K562 (cell line): ENCODE results near the gene RTN4. TPM values are rescaled to one million over a fixed set of nuclear protein-coding genes. Genes with fewer than 3 reads are reported as not detected.
A peak's percentile ranks its signal among the peaks of the same experiment; 100 is the strongest.

Source experiments
- ATAC-seq: fragments of 200-7000 bp; cut with Tn5 transposase; 3 replicates; pipeline ENCODE4 v1.9.1; 2020; ENCODE audit warnings: moderate library complexity
- BruUV-seq: library from RNA; stranded (reverse); fragments of 400-500 nt; replicated peaks from 2 replicates; lab custom pipeline; 2021; lab: Mats Ljungman, UMichigan
- CTCF ChIA-PET: fragments of 300-600 bp; formaldehyde crosslinking; extraction: SDS; loops from one replicate; lab custom pipeline; 2021; ENCODE audit warnings: low intra/inter-chr PET ratio; lab: Yijun Ruan, JAX
- POLR2A ChIA-PET: fragments of 300-600, 350-650 bp; sonication (Branson Sonifier 250); formaldehyde crosslinking; extraction: SDS; loops from one replicate; lab custom pipeline; 2021; ENCODE audit warnings: antibody characterized with exemption, inconsistent platforms; lab: Yijun Ruan, JAX
- DNase-seq, 4 experiments: peaks; one replicate each; pipeline versions ENCODE4 v3.0.0 to v3.0.0-alpha.2; 2011 to 2018; ENCODE audit warnings: low spot score in 3 of 4, mixed read lengths in 3 of 4; ENCODE audit errors: extremely low read depth in 1 of 4
- FAIRE-seq: peaks from 2 replicates; lab custom pipeline; 2011; peaks lifted over from hg19 to GRCh38; lab: Jason Lieb, UNC
- H2AFZ ChIP-seq: 2 replicates; pipeline ENCODE4 v1.6.0; 2011; ENCODE audit warnings: low read depth, low read length, control low read depth, inconsistent platforms
- H3K27ac ChIP-seq: fragments of 200-600 bp; 3 replicates; pipeline ENCODE4 v1.8.0; 2011; ENCODE audit warnings: low read depth, mild to moderate bottlenecking, control low read depth, inconsistent platforms, low read length, moderate library complexity, mixed read lengths; ENCODE audit errors: extremely low read depth
- H3K27me3 ChIP-seq, 2 experiments: fragments of 300-600 bp in 1 of 2; 2 replicates in 1 of 2; 3 replicates in 1 of 2; pipeline versions ENCODE4 v1.6.0 to v1.8.0; 2011; ENCODE audit warnings: inconsistent platforms in 2 of 2, low read length in 2 of 2, mild to moderate bottlenecking in 1 of 2, mixed read lengths in 1 of 2, moderate library complexity in 1 of 2; ENCODE audit not compliant: control insufficient read depth in 2 of 2, insufficient read depth in 2 of 2
- H3K36me3 ChIP-seq: fragments of 300-600 bp; 3 replicates; pipeline ENCODE4 v1.8.0; 2011; ENCODE audit warnings: mild to moderate bottlenecking, low read length, inconsistent platforms; ENCODE audit not compliant: control insufficient read depth, insufficient read depth
- H3K4me1 ChIP-seq, 2 experiments: fragments of 200-600 bp in 1 of 2; replicated peaks in 1 of 2; 2 replicates in 1 of 2; 3 replicates in 1 of 2; pipeline versions ENCODE4 v1.5.1 to v1.8.0; 2011; ENCODE audit warnings: inconsistent platforms in 2 of 2, low read length in 2 of 2, mild to moderate bottlenecking in 1 of 2, mixed read lengths in 1 of 2, moderate library complexity in 1 of 2; ENCODE audit not compliant: control insufficient read depth in 2 of 2, insufficient read depth in 2 of 2
- H3K4me2 ChIP-seq: 2 replicates; pipeline ENCODE4 v1.6.1; 2011; ENCODE audit warnings: low read length, control low read depth, inconsistent platforms, mixed read lengths; ENCODE audit not compliant: insufficient read depth
- H3K4me3 ChIP-seq: fragments of 200-600 bp; sonication (generic), shearing (Covaris generic); 2 replicates; pipeline ENCODE4 v1.5.1; 2016; ENCODE audit warnings: control low read depth, inconsistent platforms
- H3K79me2 ChIP-seq: fragments of 200-600 bp; 3 replicates; pipeline ENCODE4 v1.8.0; 2011; ENCODE audit warnings: low read length, inconsistent platforms; ENCODE audit not compliant: control insufficient read depth, insufficient read depth
- H3K9ac ChIP-seq, 2 experiments: 2 replicates each; pipeline versions ENCODE4 v1.6.0 to v1.6.1; 2011; ENCODE audit warnings: low read depth in 2 of 2, low read length in 2 of 2, control low read depth in 1 of 2, inconsistent platforms in 1 of 2, mild to moderate bottlenecking in 1 of 2, mixed read lengths in 1 of 2; ENCODE audit not compliant: insufficient read depth in 1 of 2
- H3K9me1 ChIP-seq: one replicate; pipeline ENCODE4 v1.6.0; 2011; ENCODE audit warnings: inconsistent platforms, mild to moderate bottlenecking, low read length, moderate library complexity; ENCODE audit not compliant: control insufficient read depth, insufficient read depth
- H3K9me3 ChIP-seq: replicated peaks from 2 replicates; pipeline ENCODE4 v1.5.1; 2011; ENCODE audit warnings: low read depth, low read length, inconsistent platforms; ENCODE audit not compliant: control insufficient read depth, insufficient read depth
- H4K20me1 ChIP-seq: replicated peaks from 2 replicates; pipeline ENCODE4 v1.6.1; 2011; ENCODE audit warnings: low read length, inconsistent platforms, mixed read lengths; ENCODE audit not compliant: control insufficient read depth, insufficient read depth
- BCOR ChIP-seq: fragments of 450-650 bp; IDR thresholded peaks from 2 replicates; pipeline ENCODE4 v1.6.1; 2016
- C11orf30 ChIP-seq: fragments of 450-650 bp; IDR thresholded peaks from 2 replicates; pipeline ENCODE4 v1.6.1; 2016; ENCODE audit warnings: low read depth, mild to moderate bottlenecking
- CXXC5 ChIP-seq: fragments of 250-450 bp; sonication (Bioruptor Pico); IDR thresholded peaks from 2 replicates; pipeline ENCODE4 v1.8.0; 2022; ENCODE audit warnings: inconsistent platforms, mild to moderate bottlenecking, moderate library complexity
- FOSL1 ChIP-seq: fragments of 200-800 bp; sonication (Bioruptor generic); conservative IDR thresholded peaks from 2 replicates; pipeline ENCODE4 v1.6.1; 2016; ENCODE audit warnings: missing genetic modification characterization, missing compliant biosample characterization
- FOXJ3 ChIP-seq: sonication (generic); formaldehyde crosslinking; IDR thresholded peaks from 2 replicates; pipeline ENCODE4 v1.4.0; 2020; ENCODE audit warnings: mild to moderate bottlenecking, missing genetic modification reagents
- HNRNPL ChIP-seq: fragments of 200-400 bp; formaldehyde crosslinking; IDR thresholded peaks from 2 replicates; pipeline ENCODE4 v1.6.1; 2017; ENCODE audit warnings: low read depth, mild to moderate bottlenecking, low read length
- HNRNPUL1 ChIP-seq: fragments of 200-400 bp; formaldehyde crosslinking; IDR thresholded peaks from 2 replicates; pipeline ENCODE4 v1.6.1; 2017; ENCODE audit warnings: low read length
- MAFK ChIP-seq: IDR thresholded peaks from 2 replicates; pipeline ENCODE4 v1.6.1; 2011; ENCODE audit warnings: low read length, improper control_type of control experiment
- NCOR1 ChIP-seq: fragments of 450-650 bp; IDR thresholded peaks from 2 replicates; pipeline ENCODE4 v1.6.1; 2016; ENCODE audit warnings: mild to moderate bottlenecking, moderate library complexity
- POLR2AphosphoS2 ChIP-seq: IDR thresholded peaks from 2 replicates; pipeline ENCODE4 v1.6.1; 2012; ENCODE audit warnings: low read length, improper control_type of control experiment
- RAD51 ChIP-seq: fragments of 450-650 bp; IDR thresholded peaks from 2 replicates; pipeline ENCODE4 v1.7.1; 2016; ENCODE audit warnings: low read depth, mild to moderate bottlenecking, borderline replicate concordance
- RBM25 ChIP-seq: fragments of 200-400 bp; formaldehyde crosslinking; IDR thresholded peaks from 2 replicates; pipeline ENCODE4 v1.6.1; 2018; ENCODE audit warnings: low read length, low read depth, moderate library complexity; ENCODE audit not compliant: severe bottlenecking
- SMARCA4 ChIP-seq: fragments of 450-650 bp; IDR thresholded peaks from 2 replicates; pipeline ENCODE4 v1.6.1; 2016
- ZNF224 ChIP-seq: sonication (generic); formaldehyde crosslinking; IDR thresholded peaks from 2 replicates; pipeline ENCODE4 v1.8.0; 2022; ENCODE audit warnings: mild to moderate bottlenecking, missing genetic modification reagents
- WGBS: fragments of 100-300 bp; shearing (Covaris generic); methylation state at CpG from one replicate; pipeline ENCODE4 v1.1.6; 2016; ENCODE audit warnings: low coverage, mixed read lengths; ENCODE audit not compliant: insufficient coverage; ENCODE audit errors: missing lambda C conversion rate; 5-methylcytosine and 5-hydroxymethylcytosine counted together
- in situ Hi-C: fragments of 300-500 bp; cut with MboI; formaldehyde crosslinking; loops from 4 replicates; pipeline ENCODE4 v1.15.0; 2018; ENCODE audit warnings: inconsistent platforms, mixed read lengths
- intact Hi-C: fragments of 100-400 bp; cut with micrococcal nuclease; formaldehyde crosslinking; loops from 2 replicates; pipeline ENCODE4 v1.14.2; 2022
- polyA plus RNA-seq, 8 experiments: library from polyadenylated mRNA; depleted of rRNA in 4 of 8; stranded (reverse) in 5 of 8; unstranded in 3 of 8; fragments of >200 nt; fragmentation: Nextera tagmentation in 2 of 8; fragmentation: Illumina TruSeq in 1 of 8; extraction: Ambion mirVana in 2 of 8; extraction: Trizol in 1 of 8; gene quantifications; 2 replicates each; pipeline versions ENCODE4 v1.2.1 to v1.2.3, GENCODE V29; 2011 to 2014; ENCODE audit warnings: inconsistent platforms in 1 of 8, missing spikeins in 1 of 8
- total RNA-seq, 7 experiments: library from RNA; depleted of rRNA in 6 of 7; stranded (reverse); fragments of >200 nt in 6 of 7; fragmentation: Illumina TruSeq in 2 of 7; extraction: Trizol in 2 of 7; gene quantifications; 2 replicates each; pipeline versions ENCODE4 v1.2.1 to v1.2.3, GENCODE V29; 2011 to 2021; ENCODE audit warnings: low replicate concordance in 1 of 7
- TF ChIP-seq, protein P1 (sequence below): fragments of 450-650 bp; IDR thresholded peaks from 2 replicates; pipeline ENCODE4 v1.7.0; 2016; ENCODE audit warnings: borderline replicate concordance
- TF ChIP-seq, protein P2 (sequence below): fragments of 450-650 bp; formaldehyde crosslinking; IDR thresholded peaks from 2 replicates; pipeline ENCODE4 v1.4.0; 2020; ENCODE audit warnings: mild to moderate bottlenecking
- TF ChIP-seq, protein P3 (sequence below): sonication (generic); formaldehyde crosslinking; IDR thresholded peaks from 2 replicates; pipeline ENCODE4 v1.8.1; 2023; ENCODE audit warnings: mild to moderate bottlenecking, missing genetic modification reagents
- TF ChIP-seq, protein P4 (sequence below): fragments of 450-650 bp; IDR thresholded peaks from 2 replicates; pipeline ENCODE4 v1.6.1; 2016; ENCODE audit warnings: missing biosample characterization, missing genetic modification characterization
- TF ChIP-seq, protein P5 (sequence below), 2 experiments: fragments of 450-650 bp in 1 of 2; sonication (generic) in 1 of 2; formaldehyde crosslinking; conservative IDR thresholded peaks; 2 replicates each; pipeline versions ENCODE4 v1.4.0 to v1.8.1; 2020 to 2022; ENCODE audit warnings: mild to moderate bottlenecking in 1 of 2, missing genetic modification reagents in 1 of 2

Gene RTN4
- total and polyA plus RNA-seq, 9 of the 15 experiments (the other 6 are each of a cell fraction or from before 2014, with no cell fraction given) = 73.0 to 248 (median 116) TPM

DNA sequence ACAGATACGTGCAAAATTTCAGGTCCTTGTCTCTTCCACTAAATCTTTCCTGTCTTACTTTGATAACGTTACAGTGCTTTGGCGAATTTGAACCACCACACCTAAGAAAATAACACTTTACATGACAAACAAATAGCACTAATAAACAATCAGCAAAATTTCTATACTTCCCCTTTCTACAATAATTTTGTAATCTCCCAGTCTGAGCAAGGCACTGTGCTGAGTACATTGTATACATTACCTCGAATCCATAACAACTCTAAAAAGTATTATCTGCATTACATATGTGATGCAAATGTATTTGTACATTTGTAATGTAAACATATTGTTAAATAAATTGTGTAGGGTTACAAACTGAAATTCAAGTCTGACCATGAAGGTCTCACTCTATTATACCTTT lies 49.9 kb downstream of the RTN4 start:
- in situ Hi-C loops (no loop called here), intact Hi-C loops (no loop called here)
- Histone ChIP-seq H3K9me3 (no peaks in the 10 kb centered on the region), H4K20me1 (peaks cover 36% of the 10 kb centered on the region), H3K27ac (peak overlapping the region; percentile 24; the same call in 1 of the 3 replicates), H3K79me2 (peaks cover 100% of the 10 kb centered on the region), H3K9ac (no peak overlapping the region), H3K27me3 (no peaks in the 10 kb centered on the region), H3K36me3 (peaks cover 2% of the 10 kb centered on the region; the same call in 1 of the 3 replicates), H3K9me1 (no peaks in the 10 kb centered on the region), H2AFZ (no peak overlapping the region), H3K4me2 (no peak overlapping the region; the same call in 1 of the 2 replicates), H3K4me1 (peaks cover 2 to 41% of the 10 kb centered on the region in 2 experiments; a peak in 4 of 5 replicates), H3K4me3 (no peak overlapping the region)
- BruUV-seq = no TSS peak
- DNase-seq (no peak), FAIRE-seq (no peak), ATAC-seq (0 out of 3 replicates have a peak, but pooled peaks have one; percentile 7)
- ChIA-PET CTCF (interaction anchor here (1.2 kb wide), 1 partner anchor 174 kb away, joined by 3 read pairs; no protein-coding TSS in a partner anchor), POLR2A (no interaction called here)
- WGBS = 3% methylated on average over 4 of the region's 4 CpGs
- TF ChIP-seq, protein P1, sequence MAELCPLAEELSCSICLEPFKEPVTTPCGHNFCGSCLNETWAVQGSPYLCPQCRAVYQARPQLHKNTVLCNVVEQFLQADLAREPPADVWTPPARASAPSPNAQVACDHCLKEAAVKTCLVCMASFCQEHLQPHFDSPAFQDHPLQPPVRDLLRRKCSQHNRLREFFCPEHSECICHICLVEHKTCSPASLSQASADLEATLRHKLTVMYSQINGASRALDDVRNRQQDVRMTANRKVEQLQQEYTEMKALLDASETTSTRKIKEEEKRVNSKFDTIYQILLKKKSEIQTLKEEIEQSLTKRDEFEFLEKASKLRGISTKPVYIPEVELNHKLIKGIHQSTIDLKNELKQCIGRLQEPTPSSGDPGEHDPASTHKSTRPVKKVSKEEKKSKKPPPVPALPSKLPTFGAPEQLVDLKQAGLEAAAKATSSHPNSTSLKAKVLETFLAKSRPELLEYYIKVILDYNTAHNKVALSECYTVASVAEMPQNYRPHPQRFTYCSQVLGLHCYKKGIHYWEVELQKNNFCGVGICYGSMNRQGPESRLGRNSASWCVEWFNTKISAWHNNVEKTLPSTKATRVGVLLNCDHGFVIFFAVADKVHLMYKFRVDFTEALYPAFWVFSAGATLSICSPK = no peak
- TF ChIP-seq CXXC5 (CRISPR knock-in tag) (no peak), NCOR1 (no peak), ZNF224 (no peak), RAD51 (no peak), POLR2AphosphoS2 (0 out of 2 replicates have a peak, but pooled peaks have one; percentile 2), RBM25 (no peak), SMARCA4 (no peak), FOXJ3 (CRISPR knock-in tag) (no peak), BCOR (no peak), FOSL1 (no peak), MAFK (peak; percentile 5; the same call in 1 of the 2 replicates), HNRNPUL1 (no peak), HNRNPL (no peak), C11orf30 (peak; percentile 18; the same call in 1 of the 2 replicates)
- TF ChIP-seq, protein P2, sequence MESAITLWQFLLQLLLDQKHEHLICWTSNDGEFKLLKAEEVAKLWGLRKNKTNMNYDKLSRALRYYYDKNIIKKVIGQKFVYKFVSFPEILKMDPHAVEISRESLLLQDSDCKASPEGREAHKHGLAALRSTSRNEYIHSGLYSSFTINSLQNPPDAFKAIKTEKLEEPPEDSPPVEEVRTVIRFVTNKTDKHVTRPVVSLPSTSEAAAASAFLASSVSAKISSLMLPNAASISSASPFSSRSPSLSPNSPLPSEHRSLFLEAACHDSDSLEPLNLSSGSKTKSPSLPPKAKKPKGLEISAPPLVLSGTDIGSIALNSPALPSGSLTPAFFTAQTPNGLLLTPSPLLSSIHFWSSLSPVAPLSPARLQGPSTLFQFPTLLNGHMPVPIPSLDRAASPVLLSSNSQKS (CRISPR knock-in tag) = no peak
- TF ChIP-seq, protein P3, sequence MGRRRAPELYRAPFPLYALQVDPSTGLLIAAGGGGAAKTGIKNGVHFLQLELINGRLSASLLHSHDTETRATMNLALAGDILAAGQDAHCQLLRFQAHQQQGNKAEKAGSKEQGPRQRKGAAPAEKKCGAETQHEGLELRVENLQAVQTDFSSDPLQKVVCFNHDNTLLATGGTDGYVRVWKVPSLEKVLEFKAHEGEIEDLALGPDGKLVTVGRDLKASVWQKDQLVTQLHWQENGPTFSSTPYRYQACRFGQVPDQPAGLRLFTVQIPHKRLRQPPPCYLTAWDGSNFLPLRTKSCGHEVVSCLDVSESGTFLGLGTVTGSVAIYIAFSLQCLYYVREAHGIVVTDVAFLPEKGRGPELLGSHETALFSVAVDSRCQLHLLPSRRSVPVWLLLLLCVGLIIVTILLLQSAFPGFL (CRISPR knock-in tag) = no peak
- TF ChIP-seq, protein P4, sequence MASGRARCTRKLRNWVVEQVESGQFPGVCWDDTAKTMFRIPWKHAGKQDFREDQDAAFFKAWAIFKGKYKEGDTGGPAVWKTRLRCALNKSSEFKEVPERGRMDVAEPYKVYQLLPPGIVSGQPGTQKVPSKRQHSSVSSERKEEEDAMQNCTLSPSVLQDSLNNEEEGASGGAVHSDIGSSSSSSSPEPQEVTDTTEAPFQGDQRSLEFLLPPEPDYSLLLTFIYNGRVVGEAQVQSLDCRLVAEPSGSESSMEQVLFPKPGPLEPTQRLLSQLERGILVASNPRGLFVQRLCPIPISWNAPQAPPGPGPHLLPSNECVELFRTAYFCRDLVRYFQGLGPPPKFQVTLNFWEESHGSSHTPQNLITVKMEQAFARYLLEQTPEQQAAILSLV (tag) = no peak
- TF ChIP-seq, protein P5, sequence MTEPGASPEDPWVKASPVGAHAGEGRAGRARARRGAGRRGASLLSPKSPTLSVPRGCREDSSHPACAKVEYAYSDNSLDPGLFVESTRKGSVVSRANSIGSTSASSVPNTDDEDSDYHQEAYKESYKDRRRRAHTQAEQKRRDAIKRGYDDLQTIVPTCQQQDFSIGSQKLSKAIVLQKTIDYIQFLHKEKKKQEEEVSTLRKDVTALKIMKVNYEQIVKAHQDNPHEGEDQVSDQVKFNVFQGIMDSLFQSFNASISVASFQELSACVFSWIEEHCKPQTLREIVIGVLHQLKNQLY (CRISPR knock-in tag; conservative IDR thresholded peaks at IDR 0.05) = 0 out of 4 replicates have a peak, but pooled peaks of 1 of the 2 experiments have one; percentile 20
